HG03521 (cell line): ENCODE data around the gene SLC22A1.
"Not testable (repeated sequence)": the region's sequence is repeated elsewhere in the genome, so short reads cannot be mapped to it uniquely, and the experiment has no call there.

ENCODE experiments used
- ATAC-seq: cut with Tn5 transposase; IDR thresholded peaks from one replicate; pipeline ENCODE4 v1.9.1; 2021; ENCODE audit warnings: mild to moderate bottlenecking, moderate library complexity; ENCODE audit not compliant: unreplicated experiment

SLC22A1 gene

GRCh38 chr6:160121981-160122380 lies 366 bp downstream of the SLC22A1 start:
- ATAC-seq, result no peak

GRCh38 chr6:160122744-160123143 lies 1.1 kb downstream of the SLC22A1 start:
- ATAC-seq, result no peak

- no peak for ATAC-seq
Measured at GRCh38 chr6:160124007-160124406, 2.4 kb downstream of the SLC22A1 start.

- no peak for ATAC-seq
Measured at GRCh38 chr6:160124605-160125004, 3.0 kb downstream of the SLC22A1 start.

GRCh38 chr6:160125105-160125504 lies 3.5 kb downstream of the SLC22A1 start:
- ATAC-seq, result not testable (repeated sequence)

GRCh38 chr6:160127270-160128124 lies 5.9 kb downstream of the SLC22A1 start:
- no peak for ATAC-seq

- ATAC-seq, result no peak
Measured at GRCh38 chr6:160128125-160128683, 6.6 kb downstream of the SLC22A1 start.

- ATAC-seq, result no peak
Measured at GRCh38 chr6:160128879-160129516, 7.4 kb downstream of the SLC22A1 start.

- ATAC-seq, result no peak
Measured at GRCh38 chr6:160129881-160130615, 8.4 kb downstream of the SLC22A1 start.

GRCh38 chr6:160130729-160131484 lies 9.3 kb downstream of the SLC22A1 start:
- ATAC-seq, result no peak

GRCh38 chr6:160131636-160132296 lies 10.2 kb downstream of the SLC22A1 start:
- no peak for ATAC-seq

GRCh38 chr6:160132297-160132637 lies 10.7 kb downstream of the SLC22A1 start:
- ATAC-seq, result no peak

GRCh38 chr6:160132776-160133338 lies 11.2 kb downstream of the SLC22A1 start:
- ATAC-seq, result no peak

GRCh38 chr6:160133441-160134336 lies 12.1 kb downstream of the SLC22A1 start:
- no peak for ATAC-seq

GRCh38 chr6:160134337-160134751 lies 12.7 kb downstream of the SLC22A1 start:
- ATAC-seq, result not testable (repeated sequence)

GRCh38 chr6:160134779-160135547 lies 13.3 kb downstream of the SLC22A1 start:
- ATAC-seq, result no peak

GRCh38 chr6:160135907-160136655 lies 14.5 kb downstream of the SLC22A1 start:
- no peak for ATAC-seq
